ENCODE measurements around the gene ADAMTSL4. TPM values are rescaled to one million over a fixed set of nuclear protein-coding genes. Genes with fewer than 3 reads are reported as not detected.
"Not testable (repeated sequence)": the region's sequence is repeated elsewhere in the genome, so short reads cannot be mapped to it uniquely, and the experiment has no call there.

ADAMTSL4 gene
- total RNA-seq, 3 donors from 2014 or later, result 3.4 to 37.1 (median 10.2) TPM

DNA sequence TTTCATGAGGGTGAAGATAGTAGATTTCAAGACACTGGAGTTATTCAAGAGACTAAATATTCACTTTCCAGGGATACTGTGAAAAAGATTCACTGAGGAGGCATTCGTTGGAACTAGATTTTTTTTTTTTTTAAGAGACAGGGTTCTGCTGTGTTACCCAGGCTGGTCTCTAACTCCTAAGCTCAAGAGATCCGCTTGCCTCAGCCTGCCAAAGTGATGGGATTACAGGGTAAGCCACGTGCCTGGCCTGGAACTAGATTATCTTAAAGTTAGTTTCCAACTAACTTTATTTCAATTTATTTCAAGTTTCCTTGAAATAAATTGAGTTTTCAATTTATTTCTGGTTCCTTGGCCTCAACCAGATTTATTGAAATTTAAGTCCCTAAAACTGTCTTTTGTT lies 54.5 kb downstream of the ADAMTSL4 start:
- intact Hi-C loops (cut with DNase I, micrococcal nuclease), result no loop called here
- H3K36me3 ChIP-seq (ENCODE audit: low read depth), result no peaks in the 10 kb centered on the region
- no peaks in the 10 kb centered on the region for H3K9me3 ChIP-seq
- no peak overlapping the region for H3K4me3 ChIP-seq
- TF ChIP-seq, protein P1, sequence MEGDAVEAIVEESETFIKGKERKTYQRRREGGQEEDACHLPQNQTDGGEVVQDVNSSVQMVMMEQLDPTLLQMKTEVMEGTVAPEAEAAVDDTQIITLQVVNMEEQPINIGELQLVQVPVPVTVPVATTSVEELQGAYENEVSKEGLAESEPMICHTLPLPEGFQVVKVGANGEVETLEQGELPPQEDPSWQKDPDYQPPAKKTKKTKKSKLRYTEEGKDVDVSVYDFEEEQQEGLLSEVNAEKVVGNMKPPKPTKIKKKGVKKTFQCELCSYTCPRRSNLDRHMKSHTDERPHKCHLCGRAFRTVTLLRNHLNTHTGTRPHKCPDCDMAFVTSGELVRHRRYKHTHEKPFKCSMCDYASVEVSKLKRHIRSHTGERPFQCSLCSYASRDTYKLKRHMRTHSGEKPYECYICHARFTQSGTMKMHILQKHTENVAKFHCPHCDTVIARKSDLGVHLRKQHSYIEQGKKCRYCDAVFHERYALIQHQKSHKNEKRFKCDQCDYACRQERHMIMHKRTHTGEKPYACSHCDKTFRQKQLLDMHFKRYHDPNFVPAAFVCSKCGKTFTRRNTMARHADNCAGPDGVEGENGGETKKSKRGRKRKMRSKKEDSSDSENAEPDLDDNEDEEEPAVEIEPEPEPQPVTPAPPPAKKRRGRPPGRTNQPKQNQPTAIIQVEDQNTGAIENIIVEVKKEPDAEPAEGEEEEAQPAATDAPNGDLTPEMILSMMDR (IDR thresholded peaks at IDR 0.05), result no peak
- no peak for DNase-seq
- ATAC-seq, result no peak
- peaks cover 3% of the 10 kb centered on the region for H3K4me1 ChIP-seq (ENCODE audit: low read depth)

DNA sequence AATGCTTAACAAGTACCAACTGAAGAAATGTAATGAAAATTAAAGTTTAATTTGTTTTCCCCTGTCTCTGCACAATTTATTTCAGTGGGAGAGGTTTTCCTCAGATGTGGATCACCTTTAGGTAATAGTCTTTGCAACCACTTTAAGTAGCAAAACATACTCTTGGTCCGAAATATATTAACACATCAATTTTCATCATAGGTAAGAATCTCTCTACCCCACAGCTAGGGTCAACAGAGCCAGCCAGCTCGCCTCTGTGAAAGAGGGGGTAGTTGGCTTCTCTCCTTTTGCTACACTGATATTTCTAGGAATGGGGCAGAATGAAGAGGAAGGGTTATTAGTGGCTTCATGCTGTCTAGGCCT lies 55.0 kb downstream of the ADAMTSL4 start:
- intact Hi-C loops (cut with DNase I, micrococcal nuclease), result no loop called here
- no peaks in the 10 kb centered on the region for H3K9me3 ChIP-seq
- DNase-seq (no peak), ATAC-seq (no peak)
- no peak overlapping the region for H3K4me3 ChIP-seq
- no peaks in the 10 kb centered on the region for H3K36me3 ChIP-seq (ENCODE audit: low read depth)
- peaks cover 3% of the 10 kb centered on the region for H3K4me1 ChIP-seq (ENCODE audit: low read depth)
- TF ChIP-seq, protein P1 (IDR thresholded peaks at IDR 0.05), result no peak

DNA sequence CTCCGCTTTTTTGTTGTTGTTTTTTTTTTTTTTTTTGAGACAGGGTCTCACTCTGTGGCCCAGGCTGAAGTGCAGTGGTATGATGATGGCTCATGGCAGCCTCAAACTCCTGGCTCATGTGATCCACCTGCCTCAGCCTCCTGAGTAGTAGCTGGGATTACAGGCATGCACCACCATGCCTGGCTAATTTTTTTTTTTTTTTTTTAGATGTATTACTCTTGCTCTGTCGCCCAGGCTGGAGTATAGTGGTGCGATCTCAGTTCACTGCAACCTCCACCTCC lies 56.2 kb downstream of the ADAMTSL4 start:
- H3K4me1 ChIP-seq (ENCODE audit: low read depth); intact Hi-C loops (cut with DNase I, micrococcal nuclease); ATAC-seq; H3K36me3 ChIP-seq (ENCODE audit: low read depth); DNase-seq; H3K4me3 ChIP-seq; H3K9me3 ChIP-seq: not testable (repeated sequence)

DNA sequence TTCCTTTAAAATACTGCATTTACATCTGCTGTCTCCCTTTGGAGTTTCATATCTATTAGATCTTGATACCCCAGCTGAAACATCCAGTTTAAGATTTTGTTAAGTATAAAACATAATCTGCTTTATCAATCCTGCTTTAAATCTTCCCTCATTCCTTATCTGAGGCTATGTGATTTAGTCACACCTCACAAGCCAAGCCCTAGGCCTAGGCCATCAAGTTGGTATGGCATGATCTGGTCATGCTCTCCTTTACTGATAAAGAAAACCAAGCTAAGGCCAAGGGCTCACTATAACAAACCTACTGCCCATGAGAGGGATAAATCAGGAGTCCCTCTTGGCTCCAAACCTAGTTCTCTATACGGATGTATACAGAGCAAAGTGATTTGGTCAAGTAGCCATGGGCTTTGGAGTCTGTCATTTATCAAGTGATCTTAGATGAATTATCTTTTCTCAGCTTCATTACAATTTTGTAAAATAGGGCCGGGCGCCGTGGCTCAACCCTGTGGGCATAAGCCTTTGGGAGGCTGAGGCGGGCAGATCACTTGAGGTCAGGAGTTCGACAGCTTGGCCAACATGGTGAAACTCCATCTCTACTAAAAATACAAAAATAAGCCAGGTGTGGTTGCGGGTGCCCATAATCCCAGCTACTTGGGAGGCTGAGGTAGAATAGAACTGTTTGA lies 57.4 kb downstream of the ADAMTSL4 start:
- Histone ChIP-seq H3K9me3 (no peaks in the 10 kb centered on the region), H3K36me3 (ENCODE audit: low read depth) (no peaks in the 10 kb centered on the region), H3K4me1 (ENCODE audit: low read depth) (peaks cover 19% of the 10 kb centered on the region), H3K4me3 (no peak overlapping the region)
- TF ChIP-seq, protein P1 (IDR thresholded peaks at IDR 0.05), result no peak
- intact Hi-C loops (cut with DNase I, micrococcal nuclease), result no loop called here
- no peak for ATAC-seq
- no peak for DNase-seq

DNA sequence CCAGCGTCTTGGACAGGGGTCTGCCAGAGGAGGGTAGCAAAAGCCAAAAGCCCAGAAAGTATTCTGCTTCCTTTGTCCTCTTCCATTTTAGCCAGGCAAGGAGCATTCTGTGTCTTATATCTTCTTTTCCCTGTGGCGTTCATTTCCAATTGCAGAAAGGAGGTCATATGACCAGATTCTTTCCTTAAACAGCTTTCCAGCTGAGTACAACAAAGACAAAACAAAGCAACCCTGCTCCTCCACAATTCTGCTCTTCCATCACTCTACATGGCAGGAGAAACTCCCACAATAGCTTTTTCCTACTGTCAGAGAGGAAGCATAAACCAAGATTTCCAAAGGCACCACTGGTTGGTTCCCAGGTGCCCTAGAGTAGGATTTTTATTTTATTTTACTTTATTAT lies 60.5 kb downstream of the ADAMTSL4 start:
- Histone ChIP-seq H3K36me3 (ENCODE audit: low read depth) (no peaks in the 10 kb centered on the region), H3K9me3 (no peaks in the 10 kb centered on the region), H3K4me3 (no peak overlapping the region), H3K4me1 (ENCODE audit: low read depth) (peaks cover 43% of the 10 kb centered on the region)
- no peak for DNase-seq
- TF ChIP-seq, protein P1 (IDR thresholded peaks at IDR 0.05), result no peak
- intact Hi-C loops (cut with DNase I, micrococcal nuclease), result loop anchor here in 1 of 2 donors (5.0 kb wide), 1 partner anchor 42 kb away; no protein-coding TSS in a partner anchor
- no peak for ATAC-seq

Small RNA genes within 50 kb of the gene (microRNA-seq; reads per million reads assigned to microRNA genes)
- gene MIR4257, result not detected

Other genes with a start within 250 kb of the ADAMTSL4 start
- 10 to 100 TPM; 58.5 to 62.6 (median 60.4) TPM for gene PRPF3, start 227.9 kb upstream of the ADAMTSL4 start, total RNA-seq
- 10 to 100 TPM; 28.3 to 43.1 (median 32.4) TPM for gene RPRD2, start 185.3 kb upstream of the ADAMTSL4 start, total RNA-seq
- 10 to 100 TPM; 15.9 to 20.2 (median 20.0) TPM for gene TARS2, start 62.0 kb upstream of the ADAMTSL4 start, total RNA-seq
- gene ECM1, start 41.3 kb upstream of the ADAMTSL4 start, total RNA-seq, result 10 to 100 TPM in 1 of 3 donors, 1 to 10 TPM in 2; 3.4 to 11.0 (median 8.8) TPM
- gene FALEC, start 33.7 kb upstream of the ADAMTSL4 start, total RNA-seq, result not detected
- gene MCL1, start 30.2 kb downstream of the ADAMTSL4 start, total RNA-seq, result 100 to 1,000 TPM; 221 to 258 (median 236) TPM
- 100 to 1,000 TPM; 174 to 213 (median 194) TPM for gene ENSA, start 80.2 kb downstream of the ADAMTSL4 start, total RNA-seq
- 100 to 1,000 TPM in 1 of 3 donors, 10 to 100 TPM in 2; 62.8 to 105 (median 69.4) TPM for gene GOLPH3L, start 147.7 kb downstream of the ADAMTSL4 start, total RNA-seq
- 1 to 10 TPM in 2 of 3 donors, under 1 TPM in 1; 0.82 to 1.4 (median 1.3) TPM for gene HORMAD1, start 171.5 kb downstream of the ADAMTSL4 start, total RNA-seq
- 100 to 1,000 TPM; 290 to 577 (median 544) TPM for gene CTSS, start 216.4 kb downstream of the ADAMTSL4 start, total RNA-seq